ENCODE measurements around the gene SCN3A. TPM values are rescaled to one million over a fixed set of nuclear protein-coding genes. Genes with fewer than 3 reads are reported as not detected.

The SCN3A gene
- polyA plus RNA-seq, result 7.5 and 12.8 TPM in 2 replicates

GRCh38 chr2:165203689-165204559 is at the start of gene SCN3A:
Gene SCN3A (minus strand): TSS chr2:165204050. CDS start chr2:165176394, 27,656 bp downstream.

GRCh38 chr2:165239230-165239629 is 35.4 kb upstream of the SCN3A start, which contains the start of gene SCN2A:
Gene SCN2A (plus strand): TSS chr2:165239414. CDS start chr2:165295824, 56,410 bp downstream.

Other genes with a start within 250 kb of the SCN3A start
- gene SLC38A11, start 248.5 kb downstream of the SCN3A start, polyA plus RNA-seq, result 1.0 TPM in 1 of 2 replicates, not detected in the other
- 47.8 and 111 TPM in 2 replicates for gene SCN2A, start 35.4 kb upstream of the SCN3A start, polyA plus RNA-seq